Right ventricle myocardium inferior (tissue), 1 donor: ENCODE results near the gene NRCAM. TPM values are rescaled to one million over a fixed set of nuclear protein-coding genes. Genes with fewer than 3 reads are reported as not detected.
"Not testable (repeated sequence)": the region's sequence is repeated elsewhere in the genome, so short reads cannot be mapped to it uniquely, and the experiment has no call there.

ENCODE experiments used
- ATAC-seq: fragments of 200-7000 bp; cut with Tn5 transposase; one replicate; pipeline ENCODE4 v1.9.1; 2020; ENCODE audit warnings: mild to moderate bottlenecking, moderate library complexity
- DNase-seq: peaks from one replicate; pipeline ENCODE4 v3.0.0; 2021; ENCODE audit errors: missing footprints
- intact Hi-C: fragments of 100-400 bp; cut with DNase I; formaldehyde crosslinking; loops from one replicate; pipeline ENCODE4 v1.11.0; 2022
- total RNA-seq: library from RNA; stranded (reverse); fragmentation: NEBNext Ultra II Directional; extraction: Animal tissue kit (Norgen Biotek cat#: 25700); gene quantifications from one replicate; pipeline ENCODE4 v1.2.1, GENCODE V29; 2021
- donor health status: DM: no; HTN: yes; CAD: no; lungs with severe emphysema.

NRCAM gene
- total RNA-seq, 1 donor from 2014 or later, result 0.30 TPM

- no peak for ATAC-seq
- DNase-seq, result no peak
- intact Hi-C loops, result no loop called here
Measured at GRCh38 chr7:108270385-108271015, 185.7 kb downstream of the NRCAM start.

- intact Hi-C loops, result no loop called here
- DNase-seq (no peak), ATAC-seq (no peak)
Measured at GRCh38 chr7:108268200-108268820, 187.9 kb downstream of the NRCAM start.

- ATAC-seq (no peak), DNase-seq (no peak)
- intact Hi-C loops, result no loop called here
Measured at GRCh38 chr7:108267615-108268014, 188.6 kb downstream of the NRCAM start.

- DNase-seq, result no peak
- intact Hi-C loops, result no loop called here
- no peak for ATAC-seq
Measured at GRCh38 chr7:108266491-108266890, 189.7 kb downstream of the NRCAM start.

- DNase-seq, result no peak
- intact Hi-C loops, result no loop called here
- ATAC-seq, result no peak
Measured at GRCh38 chr7:108266035-108266434, 190.2 kb downstream of the NRCAM start.

GRCh38 chr7:108265007-108265406 lies 191.2 kb downstream of the NRCAM start:
- DNase-seq, result no peak
- intact Hi-C loops, result no loop called here
- no peak for ATAC-seq

- intact Hi-C loops, result no loop called here
- ATAC-seq, result no peak
Measured at GRCh38 chr7:108263425-108263824, 192.8 kb downstream of the NRCAM start.

GRCh38 chr7:108261560-108262255 lies 194.5 kb downstream of the NRCAM start:
- intact Hi-C loops, result no loop called here
- DNase-seq, result no peak
- ATAC-seq, result no peak

More at GRCh38 chr7:108263425-108263824, 192.8 kb downstream of the NRCAM start:
- no peak for DNase-seq

- ATAC-seq, DNase-seq, intact Hi-C loops: not testable (repeated sequence)
Measured at GRCh38 chr7:108259447-108259846, 196.8 kb downstream of the NRCAM start.

GRCh38 chr7:108257954-108258353 lies 198.3 kb downstream of the NRCAM start:
- ATAC-seq (no peak), DNase-seq (no peak)
- intact Hi-C loops, result no loop called here

GRCh38 chr7:108254259-108254658 lies 202.0 kb downstream of the NRCAM start:
- intact Hi-C loops, result no loop called here
- ATAC-seq, result no peak
- no peak for DNase-seq

GRCh38 chr7:108253275-108254044 lies 202.8 kb downstream of the NRCAM start:
- ATAC-seq (no peak), DNase-seq (no peak)
- intact Hi-C loops, result no loop called here

GRCh38 chr7:108252177-108252576 lies 204.1 kb downstream of the NRCAM start:
- intact Hi-C loops, result no loop called here
- no peak for DNase-seq
- no peak for ATAC-seq

- intact Hi-C loops, result no loop called here
- no peak for DNase-seq
- no peak for ATAC-seq
Measured at GRCh38 chr7:108251700-108252099, 204.5 kb downstream of the NRCAM start.

- ATAC-seq (no peak), DNase-seq (no peak)
- intact Hi-C loops, result no loop called here
Measured at GRCh38 chr7:108249453-108249852, 206.8 kb downstream of the NRCAM start.

- no peak for DNase-seq
- no peak for ATAC-seq
- intact Hi-C loops, result no loop called here
Measured at GRCh38 chr7:108248821-108249220, 207.4 kb downstream of the NRCAM start.

- no peak for DNase-seq
- ATAC-seq, result no peak
- intact Hi-C loops, result no loop called here
Measured at GRCh38 chr7:108248418-108248817, 207.8 kb downstream of the NRCAM start.

- DNase-seq (no peak), ATAC-seq (no peak)
- intact Hi-C loops, result no loop called here
Measured at GRCh38 chr7:108247614-108248013, 208.6 kb downstream of the NRCAM start.

- ATAC-seq (no peak), DNase-seq (no peak)
Measured at GRCh38 chr7:108246227-108246837, 209.9 kb downstream of the NRCAM start.

More at GRCh38 chr7:108246227-108246837, 209.9 kb downstream of the NRCAM start:
- intact Hi-C loops, result no loop called here
